ENCODE measurements around the gene TIMM17A.

Gene TIMM17A

GRCh38 chr1:201955009-201955728 is at the start of gene TIMM17A:
TIMM17A (plus strand) TSS chr1:201955503; CDS start chr1:201955527, 24 bp downstream.
- peak; percentile 70 for FAIRE-seq

GRCh38 chr1:201906336-201906735 is 49.0 kb upstream of the TIMM17A start:
- FAIRE-seq = no peak

GRCh38 chr1:201907621-201908020 is 47.7 kb upstream of the TIMM17A start:
- FAIRE-seq = no peak

- FAIRE-seq = no peak
These were observed 43.3 kb upstream of the TIMM17A start for GRCh38 chr1:201911826-201912571.

- FAIRE-seq = no peak
These were observed 42.5 kb upstream of the TIMM17A start for GRCh38 chr1:201912832-201913231.

- FAIRE-seq = no peak
These were observed 40.7 kb upstream of the TIMM17A start for GRCh38 chr1:201914456-201915235.

- FAIRE-seq = no peak
These were observed 38.6 kb upstream of the TIMM17A start for GRCh38 chr1:201916649-201917249.

- FAIRE-seq = no peak
These were observed 37.8 kb upstream of the TIMM17A start for GRCh38 chr1:201917362-201918033.

- FAIRE-seq = no peak
These were observed 37.0 kb upstream of the TIMM17A start for GRCh38 chr1:201918343-201918742.

- no peak for FAIRE-seq
These were observed 33.2 kb upstream of the TIMM17A start for GRCh38 chr1:201921952-201922558.

GRCh38 chr1:201925301-201925567 is 30.1 kb upstream of the TIMM17A start:
- no peak for FAIRE-seq

- no peak for FAIRE-seq
These were observed 29.2 kb upstream of the TIMM17A start for GRCh38 chr1:201925981-201926645.

- FAIRE-seq = no peak
These were observed 27.0 kb upstream of the TIMM17A start for GRCh38 chr1:201928266-201928665.

GRCh38 chr1:201930137-201930536 is 25.2 kb upstream of the TIMM17A start:
- FAIRE-seq = no peak

GRCh38 chr1:201930803-201931202 is 24.5 kb upstream of the TIMM17A start:
- FAIRE-seq = no peak

- FAIRE-seq = no peak
These were observed 21.4 kb upstream of the TIMM17A start for GRCh38 chr1:201933840-201934430.

GRCh38 chr1:201937624-201938213 is 17.6 kb upstream of the TIMM17A start:
- no peak for FAIRE-seq

GRCh38 chr1:201938440-201939035 is 16.8 kb upstream of the TIMM17A start:
- no peak for FAIRE-seq

GRCh38 chr1:201939148-201939547 is 16.2 kb upstream of the TIMM17A start:
- no peak for FAIRE-seq

GRCh38 chr1:201939574-201939973 is 15.7 kb upstream of the TIMM17A start:
- FAIRE-seq = no peak

Data from islet of Langerhans (tissue), 1 donor.